ENCODE measurements around the gene NTMT2. TPM values are rescaled to one million over a fixed set of nuclear protein-coding genes. Genes with fewer than 3 reads are reported as not detected.

NTMT2 gene
- polyA plus RNA-seq, 3 donors = not detected

GRCh38 chr1:170203693-170204092, 57.9 kb downstream of the NTMT2 start:
- DNase-seq (ENCODE audit: low read depth in 3 of 3, low spot score in 2 of 3) = no peak

- DNase-seq (ENCODE audit: low read depth in 3 of 3, low spot score in 2 of 3) = no peak
These were observed 58.4 kb downstream of the NTMT2 start for GRCh38 chr1:170204121-170204520.

- no peak for DNase-seq (ENCODE audit: low read depth in 3 of 3, low spot score in 2 of 3)
These were observed 59.5 kb downstream of the NTMT2 start for GRCh38 chr1:170205301-170205700.

GRCh38 chr1:170209125-170209524, 63.4 kb downstream of the NTMT2 start:
- no peak for DNase-seq (ENCODE audit: low read depth in 3 of 3, low spot score in 2 of 3)

- no peak for DNase-seq (ENCODE audit: low read depth in 3 of 3, low spot score in 2 of 3)
These were observed 64.4 kb downstream of the NTMT2 start for GRCh38 chr1:170210142-170210541.

- no peak for DNase-seq (ENCODE audit: low read depth in 3 of 3, low spot score in 2 of 3)
These were observed 67.8 kb downstream of the NTMT2 start for GRCh38 chr1:170213596-170213995.

GRCh38 chr1:170214117-170215032, 68.6 kb downstream of the NTMT2 start:
- DNase-seq (ENCODE audit: low read depth in 3 of 3, low spot score in 2 of 3) = no peak

- DNase-seq (ENCODE audit: low read depth in 3 of 3, low spot score in 2 of 3) = no peak
These were observed 69.5 kb downstream of the NTMT2 start for GRCh38 chr1:170215072-170215885.

GRCh38 chr1:170217517-170218256, 71.9 kb downstream of the NTMT2 start:
- no peak for DNase-seq (ENCODE audit: low read depth in 3 of 3, low spot score in 2 of 3)

GRCh38 chr1:170218257-170218650, 72.5 kb downstream of the NTMT2 start:
- no peak for DNase-seq (ENCODE audit: low read depth in 3 of 3, low spot score in 2 of 3)

Other genes with a start within 250 kb of the NTMT2 start
- 10 to 100 TPM; 49.7 to 51.8 (median 50.6) TPM for gene KIFAP3, start 71.3 kb upstream of the NTMT2 start, polyA plus RNA-seq (ENCODE audit: insufficient read length in 3 of 3)

All from right renal cortex interstitium (tissue), 3 donors.